ENCODE results near the gene FCER1G.

The FCER1G gene

GRCh38 chr1:161225534-161226319 lies 10.6 kb downstream of the FCER1G start, which contains the start of gene TOMM40L:
Gene TOMM40L, plus strand, starts transcription at chr1:161226060. Its CDS starts 430 bp downstream, at chr1:161226490.
- TF ChIP-seq CTCF (IDR thresholded peaks at IDR 0.05): peak; percentile 69

GRCh38 chr1:161226320-161226711 lies 11.2 kb downstream of the FCER1G start:
- no peak for TF ChIP-seq CTCF (IDR thresholded peaks at IDR 0.05)

- no peak for TF ChIP-seq CTCF (IDR thresholded peaks at IDR 0.05)
These were observed 11.7 kb downstream of the FCER1G start for GRCh38 chr1:161226759-161227158.

GRCh38 chr1:161227196-161227871 lies 12.2 kb downstream of the FCER1G start:
- TF ChIP-seq CTCF (IDR thresholded peaks at IDR 0.05): peak; percentile 94

- no peak for TF ChIP-seq CTCF (IDR thresholded peaks at IDR 0.05)
These were observed 12.9 kb downstream of the FCER1G start for GRCh38 chr1:161228032-161228431.

GRCh38 chr1:161229896-161230295 lies 14.8 kb downstream of the FCER1G start:
- TF ChIP-seq CTCF (IDR thresholded peaks at IDR 0.05): no peak

- TF ChIP-seq CTCF (IDR thresholded peaks at IDR 0.05): no peak
These were observed 15.7 kb downstream of the FCER1G start for GRCh38 chr1:161230762-161231161.
